GM18526 (cell line): ENCODE results near the gene MED26.

Experiments used
- POLR2A ChIP-seq: IDR thresholded peaks from 3 replicates; pipeline ENCODE4 v1.6.1; 2011; ENCODE audit not compliant: insufficient read length; ENCODE audit errors: extremely low read depth

The MED26 gene

DNA sequence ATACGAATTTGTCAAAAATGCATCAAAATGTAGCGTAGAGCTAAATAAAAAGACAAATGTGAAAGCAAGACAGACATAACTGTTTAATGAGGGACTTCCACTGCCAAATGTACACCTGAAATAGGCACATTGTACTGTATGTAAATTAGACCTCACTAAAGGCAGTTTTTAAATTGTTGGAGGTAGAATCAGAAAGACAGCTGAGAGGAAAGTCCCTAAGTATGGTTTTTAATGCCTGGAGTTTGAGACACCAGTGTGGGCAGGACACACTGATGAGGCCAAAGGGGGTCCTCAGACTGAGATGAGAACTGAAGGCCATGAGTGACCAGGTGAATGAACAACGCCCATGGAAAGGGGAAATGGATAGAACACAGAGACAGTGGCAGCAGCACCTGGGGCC, 22.9 kb downstream of the MED26 start:
- TF ChIP-seq POLR2A = no peak

DNA sequence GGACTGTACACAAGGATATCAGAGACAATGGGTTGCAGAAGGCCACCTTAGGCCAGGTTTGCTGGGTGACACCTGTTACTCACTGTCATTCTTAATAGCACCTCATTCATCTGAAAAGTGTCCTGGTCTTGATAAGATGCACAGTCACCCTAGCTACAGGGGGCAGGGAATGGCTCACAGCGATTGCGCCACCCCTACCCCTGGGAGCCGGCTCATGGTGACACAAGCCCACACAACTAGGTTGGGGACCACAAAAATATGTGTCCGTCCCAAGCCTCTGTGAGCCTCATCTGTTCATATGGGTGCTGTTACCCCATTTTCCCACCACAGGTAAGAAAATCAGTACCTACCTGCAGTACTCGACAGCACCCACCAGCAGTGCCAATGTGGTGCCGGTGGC, 23.4 kb downstream of the MED26 start:
- TF ChIP-seq POLR2A = no peak

DNA sequence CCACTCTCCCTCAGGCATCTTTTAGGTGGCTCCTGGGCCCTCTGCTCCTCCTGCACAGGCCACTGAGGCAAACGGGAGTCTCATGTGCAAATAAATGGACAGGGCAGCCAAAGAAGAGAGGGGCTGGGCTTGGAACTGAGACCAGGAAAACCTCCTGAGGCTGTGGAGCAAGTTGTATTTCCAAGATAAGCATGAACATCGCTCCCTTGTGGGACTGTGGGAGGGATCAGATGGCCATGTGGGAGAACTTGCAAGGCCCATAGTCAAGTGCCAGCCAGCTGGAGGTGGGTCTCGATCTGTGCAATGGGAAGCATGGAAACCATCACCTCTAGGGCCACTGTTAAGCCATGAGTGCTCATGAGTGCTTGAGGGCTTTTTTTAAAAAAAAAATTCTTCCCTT, 24.9 kb downstream of the MED26 start:
- TF ChIP-seq POLR2A = no peak

DNA sequence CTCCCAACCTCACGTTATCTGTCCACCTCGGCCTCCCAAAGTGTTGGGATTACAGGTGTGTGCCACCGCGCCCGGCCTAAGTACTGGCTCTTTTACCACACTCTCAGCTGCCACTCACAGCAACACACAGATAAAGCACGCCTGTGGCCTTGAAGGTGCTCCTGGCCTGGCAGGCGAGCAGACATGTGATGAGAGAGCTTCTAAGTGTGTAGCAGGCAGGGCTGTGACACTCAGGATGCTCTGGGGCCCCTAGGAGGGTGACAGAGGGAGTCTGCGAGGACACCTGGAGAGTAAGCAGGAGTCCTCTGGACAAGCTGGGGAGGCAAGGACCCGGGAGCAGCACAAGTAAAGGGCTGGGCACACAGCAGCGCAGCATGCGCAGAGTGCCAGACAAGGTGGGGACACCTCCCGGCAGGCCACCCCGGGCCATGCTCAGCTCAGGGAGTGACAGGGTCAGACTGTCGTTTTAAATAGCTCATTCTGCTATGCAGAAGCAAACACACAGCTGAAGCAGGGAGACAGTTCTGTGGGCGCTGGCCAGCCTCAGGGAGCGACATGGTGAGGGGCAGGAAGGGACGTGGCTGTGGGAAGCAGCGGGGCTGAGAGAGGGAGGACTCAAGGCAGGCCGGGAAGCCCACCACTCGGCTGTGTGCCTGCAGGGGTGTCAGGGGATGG, 26.5 kb downstream of the MED26 start:
- no peak for TF ChIP-seq POLR2A

DNA sequence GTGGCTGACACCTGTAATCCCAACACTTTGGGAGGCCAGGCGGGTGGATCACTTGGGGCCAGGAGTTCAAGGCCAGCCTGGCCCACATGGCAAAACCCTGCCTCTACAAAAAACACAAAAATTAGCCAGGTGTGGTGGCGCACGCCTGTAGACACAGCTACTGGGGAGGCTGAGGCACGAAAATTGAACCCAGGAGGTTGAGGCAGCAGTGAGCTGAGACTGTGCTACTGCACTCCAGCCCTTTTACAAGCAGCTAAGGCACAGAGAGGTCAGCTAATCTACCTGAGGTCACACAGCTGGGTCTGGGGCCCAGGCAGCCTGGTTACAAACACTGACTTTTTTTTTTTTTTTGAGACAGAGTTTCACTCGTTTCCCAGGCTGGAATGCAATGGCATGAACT, 27.2 kb downstream of the MED26 start:
- no peak for TF ChIP-seq POLR2A

DNA sequence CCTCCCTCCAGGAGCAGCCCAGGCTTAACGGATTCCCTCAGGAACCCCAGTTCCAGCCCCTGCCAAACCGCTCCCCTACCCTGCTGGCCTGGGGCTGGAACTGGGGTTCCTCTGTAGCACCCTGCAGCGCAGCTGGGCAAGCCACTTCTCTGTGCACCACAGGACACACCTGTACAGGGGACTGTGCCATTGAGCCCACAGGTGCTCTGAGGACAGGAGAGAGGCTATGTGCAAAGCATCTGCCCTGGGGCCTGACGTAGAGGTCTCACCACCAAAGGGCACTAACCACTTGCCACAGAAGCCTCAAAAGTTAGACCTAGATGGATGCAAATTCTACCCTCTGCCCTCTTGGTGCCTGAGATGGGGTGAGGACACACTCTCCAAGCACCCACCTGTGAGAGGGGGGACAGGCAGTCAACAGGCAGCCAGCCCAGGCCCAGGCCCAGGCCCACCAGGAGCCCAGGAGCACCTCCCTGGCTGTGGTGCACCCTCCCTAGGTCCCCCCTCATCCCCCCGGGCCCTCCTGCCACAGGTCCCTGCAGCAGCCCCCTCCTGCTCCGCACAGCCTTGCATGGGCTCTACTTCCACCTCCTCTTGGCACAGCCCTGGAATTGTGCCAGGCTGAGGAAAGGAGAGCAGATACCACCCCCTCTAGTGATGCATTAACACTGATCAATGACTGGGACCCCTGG, 28.2 kb downstream of the MED26 start:
- no peak for TF ChIP-seq POLR2A

DNA sequence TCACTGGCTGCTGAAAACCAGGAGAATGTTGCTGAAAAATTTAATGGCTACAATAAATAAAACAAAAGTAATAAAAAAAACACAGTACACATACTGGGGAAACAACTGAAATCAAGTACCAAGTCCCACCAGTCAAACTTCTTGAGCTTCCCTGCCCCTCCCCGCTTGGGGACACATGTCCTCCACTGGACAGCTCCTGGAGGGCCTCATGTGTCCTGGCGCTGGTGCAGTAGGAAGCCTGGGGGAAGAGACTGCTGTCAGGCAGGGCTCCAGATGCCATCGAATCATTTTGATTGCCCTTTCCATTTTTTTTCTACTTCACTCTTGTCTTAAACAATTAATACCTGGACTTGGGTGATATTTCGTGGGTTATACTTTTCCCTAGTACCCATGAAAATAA, 29.2 kb downstream of the MED26 start:
- TF ChIP-seq POLR2A = no peak

DNA sequence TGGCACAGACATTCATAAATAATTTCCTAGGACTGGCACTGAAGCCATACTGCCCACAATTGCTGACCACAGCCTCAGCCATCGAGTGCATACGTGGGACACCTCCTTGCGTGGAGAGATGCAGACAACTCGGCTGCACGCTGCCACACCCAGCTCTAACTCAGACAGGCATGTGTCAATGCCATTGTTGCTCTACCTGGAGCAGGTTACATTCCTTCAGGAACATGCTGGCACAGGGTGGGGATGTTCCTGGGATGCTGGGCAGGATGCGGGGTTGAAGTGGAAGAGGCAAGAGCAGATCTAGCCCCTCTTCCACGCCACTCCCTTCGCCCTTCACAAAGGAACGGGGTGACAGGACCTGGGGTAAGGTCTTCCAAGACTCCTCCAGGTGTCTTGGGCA, 31.6 kb downstream of the MED26 start:
- no peak for TF ChIP-seq POLR2A

DNA sequence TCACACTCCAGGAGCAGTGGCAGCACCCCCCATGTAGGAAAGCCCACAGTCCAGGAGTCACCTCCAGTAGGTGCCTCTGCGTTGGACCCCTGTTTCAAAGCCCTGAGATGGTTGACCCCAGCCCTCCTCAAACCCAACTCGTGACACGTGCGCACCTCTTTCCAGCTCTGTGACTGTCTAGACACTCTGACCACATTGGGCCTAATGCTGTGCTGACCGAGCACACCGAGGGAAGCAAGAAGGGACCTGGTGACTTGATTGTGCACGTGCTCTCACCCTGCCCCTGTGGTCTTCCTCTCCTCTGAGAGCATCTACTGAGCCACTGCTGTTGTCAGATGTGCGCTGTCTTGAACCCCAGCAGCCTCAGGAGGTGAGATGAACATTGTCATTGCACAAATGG, 32.9 kb downstream of the MED26 start:
- no peak for TF ChIP-seq POLR2A

DNA sequence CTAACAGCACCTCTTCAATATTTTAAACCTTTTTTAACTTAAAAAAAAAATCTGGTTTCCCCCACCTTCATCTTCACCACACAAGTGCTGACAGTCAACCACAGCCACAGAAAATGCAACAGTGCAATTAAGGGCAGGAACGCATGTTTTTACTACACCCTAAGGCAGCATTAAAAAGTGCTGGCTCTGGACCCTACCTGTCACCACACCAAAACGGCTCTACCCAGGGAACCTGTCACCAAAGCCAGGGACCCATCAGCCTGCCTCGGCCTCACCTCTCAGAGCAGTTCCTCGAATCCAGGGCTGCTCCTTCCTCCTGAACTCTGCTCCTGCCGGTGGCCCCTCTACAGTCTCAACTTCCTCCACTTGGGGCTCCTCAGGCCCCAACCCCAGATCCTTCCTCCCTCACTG, 33.3 kb downstream of the MED26 start:
- TF ChIP-seq POLR2A = no peak

DNA sequence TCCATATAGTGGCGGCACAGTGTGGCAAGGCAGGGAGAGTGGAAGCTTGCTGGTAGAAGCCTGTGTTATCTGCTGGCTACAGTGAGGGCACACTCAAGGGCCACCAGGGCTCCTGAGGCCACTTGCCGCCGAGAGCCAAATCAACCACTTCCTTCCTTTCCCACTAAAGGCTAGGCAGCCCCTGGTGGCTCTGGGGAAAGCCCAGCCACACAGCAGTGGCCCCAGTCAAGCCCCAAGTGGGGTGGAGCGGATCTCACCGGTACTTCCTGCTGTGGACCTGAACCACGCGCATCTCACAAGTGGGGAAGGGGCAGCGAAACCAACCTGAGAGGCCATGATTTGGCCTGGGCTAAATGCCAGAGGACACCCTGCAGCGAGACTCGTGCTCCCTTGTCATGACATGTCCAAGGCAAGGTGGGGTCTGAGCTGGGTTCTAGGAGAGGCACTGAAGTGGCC, 33.8 kb downstream of the MED26 start:
- TF ChIP-seq POLR2A = no peak

DNA sequence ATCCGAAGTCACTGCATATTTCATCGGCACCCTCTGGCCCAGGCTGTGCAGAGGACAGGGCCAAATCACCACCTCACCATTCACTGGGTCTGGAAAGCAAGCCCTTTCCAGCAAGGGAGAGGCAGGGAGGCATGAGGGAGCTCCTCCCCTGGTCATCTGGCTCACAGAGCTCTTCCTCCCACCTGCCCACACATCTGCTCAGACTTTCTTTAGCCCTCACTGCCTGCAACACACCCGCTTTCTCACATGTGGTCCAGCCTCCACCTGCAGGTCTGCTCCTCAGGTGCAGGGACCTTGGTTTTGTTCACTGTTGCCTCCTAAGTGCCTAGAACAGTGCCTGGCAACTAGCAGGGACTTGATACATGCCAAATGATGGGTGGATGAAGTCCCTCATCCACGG, 34.8 kb downstream of the MED26 start:
- TF ChIP-seq POLR2A = no peak

DNA sequence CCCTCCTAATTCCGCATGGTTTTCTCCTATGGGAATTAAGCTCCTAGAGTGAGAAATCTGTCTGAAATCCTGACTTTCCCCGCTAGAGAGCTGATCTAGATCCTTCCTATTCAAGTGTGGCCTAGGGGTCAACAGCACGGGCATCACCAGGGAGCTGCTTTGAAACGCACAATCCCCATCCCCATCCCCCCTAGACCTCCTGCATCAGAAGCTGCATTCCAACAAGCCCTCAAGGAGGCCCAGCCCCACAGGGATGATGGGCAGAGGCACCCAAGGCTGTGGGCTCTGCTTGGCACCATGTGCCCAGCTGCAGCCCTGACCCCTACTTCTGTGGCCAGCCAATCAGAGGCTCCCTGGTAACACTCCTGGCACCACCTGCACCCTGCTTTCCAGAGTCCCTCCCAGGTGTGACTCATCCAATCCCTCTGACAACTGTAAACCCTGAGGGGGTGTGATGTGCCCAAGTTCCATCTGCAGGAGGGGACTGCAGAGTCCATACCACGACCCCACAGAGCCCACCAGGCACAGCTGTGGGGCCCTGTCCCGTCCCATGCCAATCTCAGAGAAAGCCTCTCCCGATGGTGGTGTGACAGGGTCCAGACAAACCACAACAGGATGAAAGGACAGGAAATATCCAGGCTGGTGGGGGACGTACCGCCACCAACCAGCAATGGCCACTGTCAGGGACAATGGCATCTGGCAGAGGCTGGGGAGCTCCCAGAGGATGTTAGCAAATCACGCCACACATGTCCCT, 36.0 kb downstream of the MED26 start:
- TF ChIP-seq POLR2A = no peak

DNA sequence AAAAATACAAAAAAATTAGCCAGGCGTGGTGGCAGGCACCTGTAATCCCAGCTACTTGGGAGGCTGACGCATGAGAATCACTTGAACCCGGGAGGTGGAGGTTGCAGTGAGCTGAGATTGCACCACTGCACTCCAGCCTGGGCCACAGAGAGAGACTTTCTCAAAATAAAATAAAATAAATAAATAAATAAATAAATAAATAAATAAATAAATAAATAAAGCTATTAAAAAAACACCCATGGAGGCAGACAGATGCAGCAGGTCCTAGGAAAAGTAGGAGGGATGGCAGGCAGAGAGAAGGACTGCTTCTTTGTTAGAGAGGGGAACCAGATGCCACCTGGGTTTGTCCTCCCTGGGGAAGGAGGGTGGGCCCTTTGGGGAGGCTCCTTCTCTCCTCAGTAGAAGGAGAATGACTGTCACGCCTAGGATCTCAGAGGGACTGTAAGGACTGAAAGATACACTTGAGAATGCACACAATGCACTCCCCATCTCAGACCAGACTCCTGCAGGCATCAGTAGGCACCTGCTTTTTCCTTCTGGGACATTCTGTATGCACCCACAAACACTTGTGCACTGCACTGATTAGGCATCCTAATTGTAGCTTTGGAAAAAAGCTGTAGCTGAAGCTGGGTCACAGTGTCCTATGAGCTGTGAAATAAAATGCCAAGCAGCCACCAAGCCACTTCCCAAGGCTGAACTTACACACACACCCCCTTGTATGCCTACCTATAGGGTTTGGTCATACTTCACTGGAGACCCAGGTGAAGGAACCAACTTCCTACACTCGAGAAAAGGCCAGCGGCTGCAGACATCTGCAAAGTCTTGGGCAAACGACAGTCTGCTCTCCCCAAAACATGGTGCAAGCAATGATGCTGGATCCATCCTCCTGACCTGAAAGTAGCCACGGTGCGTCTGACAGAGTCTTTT, 36.9 kb downstream of the MED26 start:
- no peak for TF ChIP-seq POLR2A

DNA sequence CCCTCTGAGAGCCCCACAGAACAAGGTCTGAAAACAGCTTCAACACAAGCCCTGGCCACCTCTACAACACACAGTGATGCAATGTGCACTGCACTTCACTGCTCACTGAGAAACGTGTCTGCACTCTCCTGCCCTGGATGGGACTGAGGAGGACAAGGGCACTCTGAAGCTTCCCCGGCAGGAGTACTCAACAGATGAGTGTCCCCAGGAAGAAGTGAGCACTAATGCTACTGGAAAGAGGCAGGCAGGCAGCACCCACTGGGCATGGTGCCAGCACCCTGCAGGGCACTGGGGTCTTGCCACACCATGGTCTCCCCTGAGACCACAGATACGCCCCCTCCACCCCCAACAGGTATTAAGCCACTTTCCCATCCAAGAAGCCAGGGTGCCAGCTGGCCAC, 38.1 kb downstream of the MED26 start:
- TF ChIP-seq POLR2A = no peak

DNA sequence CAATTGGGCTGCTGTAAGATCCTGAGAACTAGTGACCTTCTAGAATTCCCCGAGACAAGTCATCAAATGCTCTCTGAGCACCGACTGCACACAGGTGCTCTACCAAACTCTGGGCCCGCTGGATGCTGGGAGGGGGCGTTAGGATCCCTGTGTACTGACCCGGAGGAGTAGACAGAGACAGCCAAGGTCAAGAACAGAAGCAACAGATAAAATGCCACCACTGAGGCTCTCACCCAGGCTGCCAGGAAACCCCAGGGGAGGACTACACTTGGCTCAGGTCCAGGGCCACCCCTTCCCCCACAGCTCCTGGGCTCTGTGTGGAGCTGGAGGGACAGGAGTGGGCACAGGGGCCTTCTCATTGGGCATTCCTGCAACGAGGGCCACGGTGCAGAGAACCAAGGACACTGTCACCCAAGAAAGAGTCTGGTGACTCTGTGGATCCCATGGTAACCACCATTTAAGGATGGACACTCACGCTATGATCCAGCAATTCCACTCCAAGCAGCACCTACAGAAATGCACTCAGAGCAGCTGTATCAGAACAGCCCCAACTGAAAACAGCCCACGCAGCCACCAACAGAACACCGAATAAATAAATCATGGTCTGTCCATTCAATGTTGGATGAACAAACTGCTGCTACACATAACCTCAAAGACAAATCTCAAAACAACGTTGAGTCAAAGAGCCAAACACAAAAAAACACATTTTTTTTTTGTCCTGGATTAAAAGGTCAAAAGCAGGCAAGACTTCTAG, 39.0 kb downstream of the MED26 start:
- TF ChIP-seq POLR2A = no peak
